K562 (cell line): ENCODE results near the gene HNRNPK.

Experiments
- ARID2 ChIP-seq: fragments of 450-650 bp; IDR thresholded peaks from 2 replicates; pipeline ENCODE4 v1.6.1; 2017; ENCODE audit warnings: antibody characterized with exemption, mild to moderate bottlenecking
- CBFB ChIP-seq: sonication (generic); formaldehyde crosslinking; IDR thresholded peaks from 2 replicates; pipeline ENCODE4 v1.4.0; 2020; ENCODE audit warnings: mild to moderate bottlenecking, missing genetic modification reagents
- JUN ChIP-seq, 2 experiments: sonication (generic) in 1 of 2; formaldehyde crosslinking in 1 of 2; IDR thresholded peaks; 2 replicates each; pipeline versions ENCODE4 v1.6.1 to v1.8.0; 2012 to 2022; ENCODE audit warnings: borderline replicate concordance in 2 of 2, mild to moderate bottlenecking in 2 of 2, improper control_type of control experiment in 1 of 2, low read depth in 1 of 2, low read length in 1 of 2, missing genetic modification reagents in 1 of 2
- TF ChIP-seq, protein P1 (sequence below), 3 experiments: IDR thresholded peaks in 2 of 3; conservative IDR thresholded peaks in 1 of 3; 2 replicates each; pipeline ENCODE4 v1.5.1; 2011 to 2012; ENCODE audit warnings: low read length in 3 of 3, mild to moderate bottlenecking in 3 of 3, control low read depth in 2 of 3, improper control_type of control experiment in 1 of 3, inconsistent platforms in 1 of 3, low read depth in 1 of 3, mixed read lengths in 1 of 3, moderate library complexity in 1 of 3; ENCODE audit not compliant: insufficient read depth in 2 of 3

- TF ChIP-seq JUN (IDR thresholded peaks at IDR 0.05; ENCODE audit: borderline replicate concordance, low read depth, low read length) (no peak), JUN (CRISPR knock-in tag; IDR thresholded peaks at IDR 0.05; ENCODE audit: borderline replicate concordance) (no peak), CBFB (CRISPR knock-in tag) (no peak), ARID2 (no peak)
- TF ChIP-seq, protein P1, sequence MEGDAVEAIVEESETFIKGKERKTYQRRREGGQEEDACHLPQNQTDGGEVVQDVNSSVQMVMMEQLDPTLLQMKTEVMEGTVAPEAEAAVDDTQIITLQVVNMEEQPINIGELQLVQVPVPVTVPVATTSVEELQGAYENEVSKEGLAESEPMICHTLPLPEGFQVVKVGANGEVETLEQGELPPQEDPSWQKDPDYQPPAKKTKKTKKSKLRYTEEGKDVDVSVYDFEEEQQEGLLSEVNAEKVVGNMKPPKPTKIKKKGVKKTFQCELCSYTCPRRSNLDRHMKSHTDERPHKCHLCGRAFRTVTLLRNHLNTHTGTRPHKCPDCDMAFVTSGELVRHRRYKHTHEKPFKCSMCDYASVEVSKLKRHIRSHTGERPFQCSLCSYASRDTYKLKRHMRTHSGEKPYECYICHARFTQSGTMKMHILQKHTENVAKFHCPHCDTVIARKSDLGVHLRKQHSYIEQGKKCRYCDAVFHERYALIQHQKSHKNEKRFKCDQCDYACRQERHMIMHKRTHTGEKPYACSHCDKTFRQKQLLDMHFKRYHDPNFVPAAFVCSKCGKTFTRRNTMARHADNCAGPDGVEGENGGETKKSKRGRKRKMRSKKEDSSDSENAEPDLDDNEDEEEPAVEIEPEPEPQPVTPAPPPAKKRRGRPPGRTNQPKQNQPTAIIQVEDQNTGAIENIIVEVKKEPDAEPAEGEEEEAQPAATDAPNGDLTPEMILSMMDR (IDR thresholded peaks at IDR 0.05 in 2 of 3, conservative IDR thresholded peaks at IDR 0.05 in 1 of 3; ENCODE audit: insufficient read depth in 2 of 3, low read depth in 1 of 3, low read length in 3 of 3): no peak
These were observed 23.4 kb downstream of the HNRNPK start for GRCh38 chr9:83956436-83957247.
